Activated CD4-positive, CD25-positive, alpha-beta regulatory T cell treated with anti-CD3 and anti-CD28 coated beads, Interleukin-2, amount 50 U/mL, for 72 hours (primary cell): ENCODE results near the gene SLC4A1AP.
A peak's percentile ranks its signal among the peaks of the same experiment; 100 is the strongest.

Experiments
- DNase-seq: peaks from one replicate; pipeline ENCODE4 v3.0.0; 2021

The SLC4A1AP gene

DNA sequence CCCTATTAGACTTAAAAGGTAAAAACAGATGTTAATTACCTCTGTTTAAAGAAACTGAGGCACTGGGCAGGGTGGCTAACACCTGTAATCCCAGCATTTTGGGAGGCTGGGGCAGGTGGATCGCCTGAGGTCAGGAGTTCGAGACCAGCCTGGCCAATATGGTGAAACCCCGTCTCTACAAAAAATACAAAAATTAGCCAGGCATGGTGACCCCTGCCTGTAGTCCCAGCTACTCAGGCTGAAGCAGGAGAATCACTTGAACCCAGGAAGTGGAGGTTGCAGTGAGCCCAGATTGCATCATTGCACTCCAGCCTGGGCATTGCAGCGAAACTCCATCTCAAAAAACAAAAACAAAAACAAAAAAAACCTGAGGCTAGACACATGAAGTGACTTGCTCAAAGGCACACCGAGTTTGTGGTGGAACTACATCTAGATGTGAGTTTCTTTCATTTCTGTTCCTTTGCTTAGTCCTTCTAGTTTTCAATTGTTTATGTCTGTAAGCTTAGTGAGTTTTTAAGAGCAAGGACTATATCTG is 40.7 kb downstream of the SLC4A1AP start:
- DNase-seq = no peak

DNA sequence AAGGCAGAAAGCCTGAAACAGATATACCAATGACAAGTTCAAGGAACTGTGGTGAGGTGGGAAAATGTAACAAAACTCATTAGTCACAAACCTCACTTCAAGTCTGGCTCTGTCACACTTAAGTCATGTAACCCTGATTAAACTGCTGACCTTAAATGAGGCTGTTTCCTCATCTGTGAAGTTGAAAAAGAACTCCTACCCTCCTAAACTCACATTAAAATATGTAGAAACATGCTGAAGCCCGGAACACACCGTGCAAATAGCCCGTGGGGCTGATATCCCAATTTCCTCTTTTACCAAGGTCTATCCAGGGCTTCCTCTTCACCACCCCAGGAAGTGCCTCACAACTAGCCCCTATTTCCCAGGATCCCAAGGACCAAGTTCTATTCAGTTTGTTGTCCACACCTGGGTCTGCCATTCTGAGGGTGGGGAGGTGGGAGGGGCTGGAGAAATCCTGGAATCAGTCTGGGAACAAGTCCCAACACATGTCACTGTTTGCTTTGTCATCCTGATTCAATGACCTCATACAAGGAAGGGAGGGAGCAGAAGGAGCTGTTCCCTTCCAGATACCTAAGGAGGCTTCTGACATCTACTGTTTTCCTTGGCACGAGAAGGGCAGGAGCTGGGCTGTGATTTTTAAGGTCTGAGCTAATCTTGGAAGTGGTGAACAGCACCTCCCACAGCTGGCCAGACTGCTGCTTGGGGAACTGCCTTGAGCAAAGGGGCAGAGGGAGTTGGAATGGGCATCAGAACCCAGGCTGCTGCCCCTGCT is 42.3 kb downstream of the SLC4A1AP start:
- no peak for DNase-seq

DNA sequence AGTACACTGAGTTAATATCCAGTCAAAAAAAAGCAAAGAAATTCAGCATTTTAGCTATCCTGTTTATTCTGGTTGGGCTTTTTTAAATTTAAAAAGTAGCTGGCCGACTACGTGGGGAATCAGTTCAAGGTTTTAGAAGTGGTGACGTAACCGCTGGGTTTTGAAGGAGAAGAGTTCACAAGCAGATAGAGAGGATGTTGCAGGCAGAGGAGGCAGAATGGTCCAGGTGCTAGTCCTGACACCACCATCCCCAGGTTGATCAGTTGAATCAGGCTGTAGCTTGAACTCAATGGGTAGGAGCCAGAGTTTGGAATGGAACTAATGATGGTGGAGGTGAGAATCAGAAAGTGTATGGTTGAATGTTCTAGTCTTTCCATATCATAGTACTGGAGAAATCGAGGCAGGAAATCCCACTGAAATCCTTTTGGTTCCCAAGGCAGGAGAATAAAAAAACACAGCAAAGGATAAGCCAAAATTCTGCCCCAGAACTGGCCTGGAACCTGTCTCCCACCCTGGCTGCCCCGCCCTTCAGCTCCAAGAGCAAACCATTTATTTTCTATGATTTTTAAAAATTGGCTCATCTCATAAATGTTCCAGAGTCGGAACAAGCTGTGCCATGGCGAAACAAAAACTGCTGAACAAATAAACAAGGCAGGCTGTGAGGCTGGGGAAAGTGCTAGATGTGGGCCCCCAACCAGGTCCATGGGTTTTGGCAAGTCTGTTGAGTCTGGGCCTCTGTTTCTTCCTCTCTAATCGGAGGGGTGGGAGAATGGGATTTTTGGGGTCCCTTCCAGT is 44.0 kb downstream of the SLC4A1AP start:
- no peak for DNase-seq

DNA sequence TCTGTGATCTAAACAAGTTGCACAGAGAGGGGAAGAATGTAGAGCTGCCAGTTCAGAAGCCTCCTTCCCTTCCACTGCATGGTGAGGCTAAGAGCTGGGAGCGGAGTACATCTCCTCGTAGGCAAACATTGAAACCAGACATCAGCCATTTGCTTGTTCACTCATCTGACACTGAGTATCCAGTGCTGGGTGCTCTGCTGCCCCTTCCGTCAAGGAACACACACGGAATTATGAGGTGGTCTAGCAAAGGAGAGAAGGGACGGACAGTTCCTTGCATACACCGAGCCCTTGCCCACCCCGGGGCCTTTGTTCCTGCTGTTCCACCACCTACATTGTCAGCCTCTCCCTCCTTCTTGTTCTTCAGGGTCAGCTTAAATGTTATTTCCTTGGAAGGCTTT is 44.6 kb downstream of the SLC4A1AP start:
- DNase-seq = no peak

DNA sequence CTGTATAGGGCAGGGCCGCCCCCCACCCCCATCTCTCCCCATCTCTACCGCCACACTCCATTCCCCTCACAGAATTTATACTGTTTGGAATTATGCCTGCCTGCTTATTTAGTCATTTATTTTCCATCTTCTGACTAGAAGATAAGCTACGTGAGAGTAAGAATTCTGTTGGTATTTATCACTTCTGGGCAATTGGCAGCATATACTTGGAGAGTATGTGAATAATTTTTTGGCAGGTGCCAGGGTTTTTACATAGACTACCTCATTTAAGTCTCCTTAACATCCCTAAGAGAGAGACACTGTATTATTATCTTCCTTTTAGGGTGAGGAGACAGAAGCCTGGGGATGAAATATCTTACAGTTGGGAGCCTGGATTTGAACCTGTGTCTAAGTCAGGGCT is 45.0 kb downstream of the SLC4A1AP start:
- no peak for DNase-seq

DNA sequence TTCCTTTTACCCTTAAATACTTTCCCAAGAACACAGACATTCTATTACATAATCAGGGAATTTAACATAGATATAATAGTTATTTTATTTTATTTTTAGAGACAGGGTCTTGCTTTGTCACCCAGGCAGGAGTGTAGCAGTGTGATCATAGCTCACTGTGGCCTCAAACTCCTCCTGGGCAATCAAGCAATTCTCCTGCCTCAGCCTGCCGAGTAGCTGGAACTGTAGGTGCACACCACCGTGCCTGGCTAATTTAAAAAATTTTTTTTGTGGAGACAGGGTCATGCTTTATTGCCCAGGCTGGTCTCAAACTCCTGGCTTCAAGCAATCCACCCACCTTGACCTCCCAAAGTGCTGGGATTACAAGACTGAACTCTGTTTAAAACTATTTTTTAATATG is 45.6 kb downstream of the SLC4A1AP start:
- no peak for DNase-seq

DNA sequence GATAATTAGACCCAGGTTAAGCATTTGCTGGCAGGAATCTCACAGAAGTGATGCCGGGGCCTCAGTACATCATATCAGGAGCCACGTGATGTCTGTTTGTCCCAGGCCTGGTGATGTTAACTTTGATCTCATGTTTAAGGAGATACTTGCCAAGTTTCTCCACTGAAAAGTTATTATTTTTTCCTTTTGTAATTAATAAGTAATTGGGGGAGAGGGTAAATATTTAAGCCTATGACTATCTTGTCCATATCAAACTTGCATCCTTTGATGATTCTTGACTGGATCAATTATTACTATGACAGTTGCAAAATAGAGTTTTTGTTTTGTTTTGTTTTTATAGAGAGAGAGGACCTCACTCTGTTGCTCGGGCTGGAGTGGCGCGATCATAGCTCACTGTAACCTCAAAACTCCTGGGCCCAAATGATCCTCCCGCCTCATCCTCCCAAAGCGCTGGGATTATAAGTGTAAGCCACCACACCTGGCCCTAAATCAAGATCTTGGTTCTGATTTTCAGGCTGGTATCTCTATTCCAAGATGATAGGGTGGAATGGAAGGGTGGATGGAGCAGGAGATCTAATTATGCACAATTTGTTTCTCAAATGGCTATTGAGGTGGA is 46.4 kb downstream of the SLC4A1AP start:
- no peak for DNase-seq

DNA sequence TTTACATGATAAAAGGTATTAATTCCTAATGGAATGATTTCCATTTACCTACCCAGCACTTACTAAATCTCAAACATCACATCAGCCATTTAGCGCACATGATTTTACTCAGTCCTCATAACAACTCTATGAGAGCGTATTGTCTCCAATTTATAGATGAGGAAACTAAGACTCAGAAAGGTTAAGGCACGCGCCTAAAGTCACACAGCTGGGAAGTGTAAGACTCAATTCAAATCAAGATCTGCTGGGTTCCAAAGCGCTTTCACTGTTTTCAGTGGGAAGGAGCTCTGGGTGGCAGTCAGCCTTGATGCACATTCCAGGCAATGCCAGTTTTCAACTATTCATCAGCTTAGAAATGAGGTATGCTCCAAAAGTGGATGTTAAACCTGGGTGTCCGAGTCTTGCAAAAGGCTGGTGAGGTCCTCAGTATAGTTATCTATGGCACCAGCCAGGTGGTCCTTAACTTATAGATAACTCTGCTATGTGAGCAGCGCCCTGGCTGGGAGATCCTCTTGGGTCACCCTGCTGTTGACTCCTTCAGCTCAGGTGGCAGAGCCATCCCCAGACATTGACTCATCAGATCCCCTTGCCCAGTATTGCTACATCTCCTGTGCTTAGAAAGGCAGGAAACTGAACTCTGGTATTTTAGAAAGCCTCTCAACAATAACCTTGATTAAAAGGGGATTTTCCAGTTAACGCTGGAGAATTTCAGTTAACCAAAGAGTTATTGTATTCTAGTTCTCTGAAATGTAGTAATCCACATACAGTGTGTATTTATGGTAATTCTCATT is 47.1 kb downstream of the SLC4A1AP start:
- DNase-seq = no peak

DNA sequence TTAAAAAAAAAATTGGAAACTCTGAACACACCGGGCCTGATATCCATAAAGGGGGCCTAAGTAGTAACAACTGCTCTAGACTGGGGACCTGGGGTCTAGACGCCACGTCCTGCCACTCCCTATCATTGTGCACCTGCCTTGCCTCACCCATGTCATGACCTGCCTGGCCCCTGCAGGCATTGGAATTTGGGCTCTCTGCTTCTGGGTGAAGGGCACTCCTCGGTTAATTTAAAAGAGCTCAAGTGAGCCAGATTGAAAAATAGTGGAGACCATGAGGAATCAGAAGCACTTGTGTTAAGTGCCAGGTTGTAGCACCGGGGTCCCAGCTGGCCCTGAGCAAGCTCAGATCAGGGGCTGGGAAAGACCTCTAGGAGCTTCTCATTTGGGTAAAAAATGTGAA is 48.1 kb downstream of the SLC4A1AP start:
- DNase-seq = no peak

DNA sequence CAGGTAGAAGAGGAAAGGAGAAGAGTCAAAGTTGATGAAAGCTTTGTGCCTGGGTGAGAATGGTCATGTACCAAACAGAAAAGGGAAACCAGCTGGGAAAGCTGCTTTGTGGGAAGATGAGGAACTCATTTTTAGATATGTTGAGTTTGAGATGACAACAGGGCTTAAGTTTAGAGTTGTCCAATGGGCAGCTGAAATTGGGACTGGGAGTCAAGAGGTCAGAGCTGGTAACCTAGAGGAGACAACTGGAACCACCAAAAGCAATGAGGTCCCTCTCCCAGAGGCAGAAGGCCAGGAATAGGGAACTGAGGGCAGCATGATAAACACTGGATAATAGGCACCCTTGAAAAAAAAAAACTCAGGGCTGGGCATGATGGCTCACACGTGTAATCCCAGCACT is 48.8 kb downstream of the SLC4A1AP start:
- no peak for DNase-seq

DNA sequence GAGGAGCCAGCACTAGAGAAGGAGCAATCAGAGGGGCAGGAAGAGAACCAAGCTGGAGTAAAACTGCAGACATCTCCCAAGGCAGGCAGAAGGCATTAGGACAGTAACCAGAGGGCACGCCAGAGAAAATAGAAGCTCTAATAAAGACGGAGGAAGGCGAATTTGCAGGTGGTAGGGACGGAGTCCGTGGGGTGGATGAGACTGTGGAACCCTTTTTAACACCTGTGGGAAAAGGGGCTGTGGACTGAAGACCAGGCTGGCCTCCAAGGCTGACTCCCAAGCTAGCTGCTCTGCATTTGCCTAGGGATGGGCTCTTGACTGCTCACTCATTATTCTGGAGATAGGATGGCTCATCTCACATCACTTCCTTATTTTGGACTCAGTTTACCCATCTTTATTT is 49.5 kb downstream of the SLC4A1AP start:
- DNase-seq = no peak

DNA sequence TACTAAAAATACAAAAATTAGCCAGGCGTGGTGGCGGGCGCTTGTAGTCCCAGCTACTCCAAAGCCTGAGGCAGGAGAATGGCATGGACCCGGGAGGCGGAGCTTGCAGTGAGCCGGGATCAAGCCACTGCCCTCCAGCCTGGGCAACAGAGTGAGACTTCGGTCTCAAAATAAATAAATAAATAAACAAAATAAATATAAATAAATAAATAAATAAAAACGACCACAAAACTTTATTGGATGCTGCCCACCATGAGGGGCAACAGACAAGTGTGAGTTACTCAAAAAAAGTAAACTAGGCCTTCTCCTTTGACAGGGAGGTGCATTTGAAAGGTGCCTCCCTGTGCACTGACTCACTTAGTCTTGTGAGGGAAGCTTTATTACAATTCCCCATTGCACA is 50.4 kb downstream of the SLC4A1AP start:
- DNase-seq = no peak

DNA sequence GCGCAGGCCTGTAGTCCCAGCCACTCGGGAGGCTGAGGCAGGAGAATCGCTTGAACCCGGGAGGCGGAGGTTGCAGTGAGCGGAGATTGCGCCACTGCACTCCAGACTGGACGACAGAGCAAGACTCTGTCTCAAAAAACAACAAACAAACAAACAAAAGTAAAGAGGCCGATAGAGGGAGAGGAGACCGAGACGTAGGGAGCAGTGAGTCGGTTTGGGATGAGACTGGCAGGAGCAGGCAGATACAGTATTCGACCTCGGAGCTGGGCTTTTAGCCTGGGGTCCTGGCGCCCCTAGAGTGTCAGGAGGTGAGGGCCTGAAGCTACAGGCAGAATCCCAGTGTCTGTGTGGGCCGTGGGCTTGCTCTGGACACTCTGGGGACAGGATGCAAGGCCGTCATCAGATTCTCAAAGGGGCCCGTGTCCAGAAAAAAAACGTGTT is 51.2 kb downstream of the SLC4A1AP start:
- DNase-seq = no peak

DNA sequence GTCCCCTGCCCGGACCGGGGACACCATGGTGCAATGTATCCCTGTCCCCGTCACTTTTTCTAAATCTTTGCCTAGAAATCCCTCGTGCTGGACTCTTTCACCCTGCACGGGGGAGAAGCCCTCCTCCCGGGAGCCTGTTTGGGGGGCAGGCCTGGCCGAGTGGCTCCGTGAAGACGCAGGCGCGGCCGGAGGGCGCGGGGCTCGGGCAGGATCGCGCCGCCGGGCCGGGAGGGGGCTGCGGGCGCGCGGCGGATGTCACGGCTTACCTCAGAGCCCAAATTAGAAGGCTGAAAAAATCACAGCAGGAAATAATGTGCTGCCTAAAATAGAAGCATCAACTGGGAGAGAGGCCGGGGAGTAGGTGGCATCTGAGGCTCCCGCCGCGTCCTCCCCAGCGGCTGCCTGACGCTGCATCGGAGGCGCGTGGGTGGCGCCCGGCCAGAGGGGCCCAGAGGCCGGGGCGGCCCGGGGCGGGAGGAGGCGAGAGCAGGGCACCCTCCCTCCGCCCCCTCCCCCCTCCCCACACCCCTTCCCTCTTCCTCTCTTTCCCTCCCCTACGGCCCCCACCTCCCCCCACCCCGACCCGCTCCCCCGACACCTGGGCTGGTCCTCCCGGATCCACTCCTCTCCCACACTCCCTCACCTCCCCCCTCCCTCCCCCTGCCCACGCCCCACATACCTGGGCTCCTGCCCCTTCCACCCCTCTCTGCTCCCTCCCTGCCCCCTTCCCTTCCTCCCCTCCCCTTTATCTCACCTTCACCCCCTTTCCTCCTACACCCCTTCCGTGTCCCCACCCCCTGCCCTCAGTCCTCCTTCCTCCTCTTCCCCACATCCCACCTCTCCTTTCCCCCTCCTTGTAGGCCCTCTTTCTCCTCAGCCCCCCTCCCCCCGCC is 51.9 kb downstream of the SLC4A1AP start:
- no peak for DNase-seq

DNA sequence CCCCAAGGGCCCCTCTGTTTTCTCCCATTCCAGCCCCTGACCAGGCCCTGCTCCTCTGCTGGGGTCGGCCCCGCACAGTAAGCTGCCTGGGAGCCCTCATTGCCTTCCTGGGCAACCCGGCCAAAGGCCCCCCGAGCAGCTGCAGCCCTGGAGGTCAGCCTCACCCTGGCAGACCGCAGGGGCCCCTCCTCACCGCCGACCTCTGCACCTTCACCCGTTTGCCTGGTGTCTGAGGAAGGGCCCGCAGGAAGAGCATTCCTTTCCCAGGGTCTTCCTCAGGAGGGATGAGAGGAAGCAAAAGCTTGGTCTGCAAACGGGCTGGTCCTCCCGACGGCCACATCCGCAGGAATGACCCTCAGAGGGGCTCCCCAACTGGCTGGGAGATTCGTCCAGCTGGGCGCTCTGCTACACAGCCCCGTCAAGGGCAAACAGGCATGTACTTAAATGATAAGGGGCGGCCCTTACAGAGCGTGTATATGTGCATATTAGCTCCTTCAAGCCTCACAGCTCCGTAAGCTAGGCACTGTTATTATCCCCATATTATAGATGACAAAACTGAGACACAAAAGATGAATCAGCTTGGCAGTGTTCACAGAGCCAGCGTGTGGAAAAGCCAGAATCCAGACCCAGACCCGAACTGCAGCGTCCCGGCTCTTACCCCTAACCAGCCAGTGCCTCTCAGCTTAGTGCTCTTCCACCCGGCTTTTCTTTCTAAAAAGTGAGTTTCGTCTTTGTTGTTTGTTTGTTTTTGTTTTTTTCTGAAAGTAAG is 52.8 kb downstream of the SLC4A1AP start:
- DNase-seq = no peak

DNA sequence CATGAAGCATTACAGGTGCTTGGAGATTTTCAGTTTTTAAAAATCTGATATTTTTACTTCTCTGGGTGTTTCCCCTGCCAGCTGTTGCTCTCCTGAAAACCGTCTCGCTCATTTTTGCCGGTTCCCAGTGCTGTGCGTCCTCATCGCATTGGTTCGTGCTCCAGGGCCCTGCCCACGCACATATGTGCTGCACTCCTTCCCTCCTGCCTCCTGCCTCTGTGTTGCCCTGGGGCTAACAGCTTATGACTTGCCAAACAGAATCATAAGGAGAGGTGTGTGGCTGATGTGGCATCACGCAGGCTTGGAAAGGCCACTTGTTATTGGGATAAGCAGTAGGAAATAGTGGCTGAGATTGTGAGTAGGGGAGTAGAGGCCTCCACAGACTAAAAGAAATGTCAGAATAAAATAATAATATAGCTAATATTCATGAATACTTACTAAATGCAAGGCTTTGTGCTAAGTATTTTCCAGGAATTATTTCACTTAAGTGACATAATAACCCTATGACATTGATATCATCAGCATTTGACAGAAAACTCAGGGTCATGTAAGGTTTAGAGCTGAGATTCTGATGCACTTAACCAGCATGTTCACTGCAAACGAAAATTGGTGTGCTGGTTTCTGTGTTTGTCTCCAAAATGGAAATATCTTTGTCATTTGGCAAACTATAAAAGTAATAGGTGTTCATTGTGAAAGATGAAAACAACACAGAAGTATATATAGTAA is 53.5 kb downstream of the SLC4A1AP start:
- no peak for DNase-seq

DNA sequence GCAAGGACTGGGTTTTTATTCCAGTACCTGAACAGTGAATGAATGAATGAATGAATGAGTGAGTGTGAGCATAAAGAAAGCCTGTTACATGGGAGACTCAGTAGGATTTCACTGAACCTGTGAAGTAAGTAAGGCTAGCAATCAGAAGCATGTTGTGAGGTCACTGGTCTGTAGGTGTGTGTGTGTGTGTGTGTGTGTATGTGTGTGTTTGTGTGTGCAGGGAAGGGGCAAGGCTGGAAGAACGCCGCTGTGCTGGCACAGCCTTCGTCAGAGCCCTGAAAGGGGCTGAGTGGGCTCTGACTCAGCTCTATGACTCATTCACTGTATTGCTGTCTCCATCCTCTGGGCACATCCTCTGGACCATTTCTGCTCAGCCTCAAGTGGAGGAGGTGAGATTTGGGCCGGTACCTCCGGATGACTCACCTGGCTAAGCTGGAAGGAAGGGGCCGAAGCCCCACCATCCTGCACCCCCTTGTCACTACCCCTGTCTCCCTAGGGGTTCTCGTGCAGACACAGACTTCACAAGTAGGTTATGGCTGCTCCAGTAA is 56.4 kb downstream of the SLC4A1AP start:
- DNase-seq = peak; percentile 49

DNA sequence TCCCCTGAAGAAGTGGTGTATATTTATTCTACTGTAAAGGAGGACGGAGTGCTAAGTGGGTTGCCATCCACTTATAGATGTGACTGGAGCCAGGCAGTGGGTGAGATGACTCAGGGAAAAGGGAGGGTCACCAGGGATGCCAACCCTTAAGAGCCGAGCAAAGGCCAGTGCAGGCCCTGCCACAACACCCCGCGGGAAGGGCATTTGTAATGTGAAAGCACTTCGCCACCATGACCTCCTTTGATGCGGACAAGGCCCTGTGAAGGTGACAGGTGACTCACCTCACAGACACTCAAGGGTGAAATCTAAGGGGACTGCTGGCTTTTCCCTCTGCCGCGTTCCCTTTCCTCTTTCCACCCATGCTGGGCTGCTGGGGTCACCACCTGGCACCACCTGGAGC is 57.6 kb downstream of the SLC4A1AP start:
- DNase-seq = peak; percentile 51

DNA sequence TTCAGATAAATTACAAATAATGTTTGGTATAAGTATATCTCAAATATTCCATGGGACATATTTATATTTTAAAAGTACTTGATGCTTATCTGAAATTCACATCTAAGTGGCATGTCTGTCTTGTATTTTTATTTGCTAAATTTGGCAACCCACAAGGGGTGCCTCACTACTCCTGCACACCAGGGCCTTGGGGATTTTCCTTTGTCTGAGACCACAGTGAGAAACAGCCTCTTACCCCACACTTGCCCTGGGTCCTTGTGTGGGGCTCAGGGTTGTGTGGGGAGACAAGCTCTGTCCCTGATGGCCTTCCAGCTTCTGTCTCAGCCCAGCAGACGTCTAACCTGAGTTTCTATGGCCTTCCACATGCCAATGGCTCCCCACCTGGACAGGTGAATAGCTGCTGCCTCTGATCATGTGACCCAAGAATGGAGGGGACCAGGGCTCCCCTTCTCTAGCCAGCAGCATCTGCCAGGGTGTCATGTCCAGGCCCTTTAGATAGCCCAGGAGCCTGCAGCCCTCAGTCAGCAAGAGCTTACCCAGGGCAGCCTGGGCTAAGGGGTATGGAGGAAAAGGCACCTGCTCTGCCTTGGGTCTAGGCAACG is 58.3 kb downstream of the SLC4A1AP start:
- no peak for DNase-seq
